Activated T-cell treated with anti-CD3 and anti-CD28 coated beads for 1 hour (primary cell): ENCODE results near the gene IGFBP2.
A peak's percentile ranks its signal among the peaks of the same experiment; 100 is the strongest.
"Not testable (repeated sequence)": the region's sequence is repeated elsewhere in the genome, so short reads cannot be mapped to it uniquely, and the experiment has no call there.

Experiments
- DNase-seq: peaks from one replicate; pipeline ENCODE4 v3.0.0-alpha.2; 2020; ENCODE audit warnings: low read depth

IGFBP2 gene

GRCh38 chr2:216632952-216633615, at the start of gene IGFBP2:
IGFBP2 (plus strand) TSS chr2:216633420; CDS start chr2:216633524, 104 bp downstream.
- no peak for DNase-seq

GRCh38 chr2:216583606-216584005, 49.6 kb upstream of the IGFBP2 start:
- DNase-seq, result no peak

GRCh38 chr2:216584112-216584511, 49.1 kb upstream of the IGFBP2 start:
- no peak for DNase-seq

- DNase-seq, result no peak
Measured at GRCh38 chr2:216585441-216585840, 47.8 kb upstream of the IGFBP2 start.

- no peak for DNase-seq
Measured at GRCh38 chr2:216588861-216589710, 44.1 kb upstream of the IGFBP2 start.

GRCh38 chr2:216589791-216590190, 43.4 kb upstream of the IGFBP2 start:
- DNase-seq, result no peak

- no peak for DNase-seq
Measured at GRCh38 chr2:216590780-216591179, 42.4 kb upstream of the IGFBP2 start.

- no peak for DNase-seq
Measured at GRCh38 chr2:216591480-216591879, 41.7 kb upstream of the IGFBP2 start.

GRCh38 chr2:216594081-216594480, 39.1 kb upstream of the IGFBP2 start:
- DNase-seq, result no peak

- DNase-seq, result no peak
Measured at GRCh38 chr2:216596236-216596979, 36.8 kb upstream of the IGFBP2 start.

GRCh38 chr2:216596980-216597509, 36.2 kb upstream of the IGFBP2 start:
- DNase-seq, result no peak

- not testable (repeated sequence) for DNase-seq
Measured at GRCh38 chr2:216597825-216598224, 35.4 kb upstream of the IGFBP2 start.

- no peak for DNase-seq
Measured at GRCh38 chr2:216601632-216602409, 31.4 kb upstream of the IGFBP2 start.

- no peak for DNase-seq
Measured at GRCh38 chr2:216603010-216603883, 30.0 kb upstream of the IGFBP2 start.

- DNase-seq, result no peak
Measured at GRCh38 chr2:216603884-216604245, 29.4 kb upstream of the IGFBP2 start.

GRCh38 chr2:216604458-216604857, 28.8 kb upstream of the IGFBP2 start:
- DNase-seq, result no peak

GRCh38 chr2:216606551-216607276, 26.5 kb upstream of the IGFBP2 start:
- DNase-seq, result peak; percentile 7

GRCh38 chr2:216607277-216607560, 26.0 kb upstream of the IGFBP2 start:
- no peak for DNase-seq

- no peak for DNase-seq
Measured at GRCh38 chr2:216608525-216608924, 24.7 kb upstream of the IGFBP2 start.
